IMR-90 (cell line): Measurements from ENCODE around the gene GRM8. TPM values are rescaled to one million over a fixed set of nuclear protein-coding genes. Genes with fewer than 3 reads are reported as not detected.

Source experiments
- ATAC-seq: fragments of 200-7000 bp; cut with Tn5 transposase; 2 replicates; pipeline ENCODE4 v1.9.1; 2020; ENCODE audit warnings: low read depth, mild to moderate bottlenecking, moderate library complexity
- BruUV-seq: library from RNA; stranded (reverse); fragments of 400-500 nt; replicated peaks from 2 replicates; lab custom pipeline; 2021; lab: Mats Ljungman, UMichigan
- CTCF ChIA-PET: fragments of 300-600 bp; formaldehyde crosslinking; extraction: SDS; loops from one replicate; lab custom pipeline; 2021; ENCODE audit warnings: antibody characterized with exemption; lab: Yijun Ruan, JAX
- POLR2A ChIA-PET: fragments of 300-600 bp; sonication (Branson Sonifier 250); formaldehyde crosslinking; loops from one replicate; lab custom pipeline; 2022; ENCODE audit warnings: antibody characterized with exemption; ENCODE audit not compliant: unreplicated experiment; lab: Charles Lee
- DNase-seq: peaks from one replicate; pipeline ENCODE4 v3.0.0; 2013
- H2AFZ ChIP-seq: replicated peaks from 2 replicates; pipeline ENCODE3; 2013; ENCODE audit warnings: low read length, mild to moderate bottlenecking; ENCODE audit not compliant: poor library complexity
- H2AK5ac ChIP-seq: 2 replicates; pipeline ENCODE4 v1.6.1; 2013; ENCODE audit warnings: low read depth, low read length, inconsistent platforms
- H2AK9ac ChIP-seq: replicated peaks from 2 replicates; pipeline ENCODE3; 2013; ENCODE audit warnings: mild to moderate bottlenecking, low read depth, low read length, moderate library complexity; ENCODE audit not compliant: poor library complexity
- H2BK120ac ChIP-seq: 2 replicates; pipeline ENCODE4 v1.6.1; 2013; ENCODE audit warnings: low read depth, low read length, inconsistent platforms
- H2BK15ac ChIP-seq: 3 replicates; pipeline ENCODE4 v1.6.1; 2013; ENCODE audit warnings: low read depth, low read length, inconsistent platforms
- H2BK20ac ChIP-seq: 2 replicates; pipeline ENCODE4 v1.6.1; 2013; ENCODE audit warnings: low read depth, mild to moderate bottlenecking, inconsistent platforms, low read length, moderate library complexity
- H2BK5ac ChIP-seq: 2 replicates; pipeline ENCODE4 v1.6.1; 2013; ENCODE audit warnings: mild to moderate bottlenecking, low read depth, low read length, inconsistent platforms; ENCODE audit not compliant: poor library complexity, severe bottlenecking
- H3K14ac ChIP-seq: replicated peaks from 2 replicates; pipeline ENCODE4 v1.6.1; 2013; ENCODE audit warnings: low read depth, low read length, inconsistent platforms
- H3K18ac ChIP-seq: 2 replicates; pipeline ENCODE4 v1.6.1; 2013; ENCODE audit warnings: low read depth, low read length, control low read depth
- H3K23ac ChIP-seq: 2 replicates; pipeline ENCODE4 v1.6.1; 2013; ENCODE audit warnings: low read depth, low read length, inconsistent platforms
- H3K27ac ChIP-seq: 2 replicates; pipeline ENCODE4 v1.5.1; 2013; ENCODE audit warnings: mild to moderate bottlenecking, control low read depth, low read length; ENCODE audit not compliant: insufficient read depth
- H3K27me3 ChIP-seq: 2 replicates; pipeline ENCODE4 v1.6.1; 2013; ENCODE audit warnings: low read length; ENCODE audit not compliant: control insufficient read depth, insufficient read depth
- H3K36me3 ChIP-seq: 2 replicates; pipeline ENCODE4 v1.6.1; 2013; ENCODE audit warnings: low read length, mixed read lengths; ENCODE audit not compliant: control insufficient read depth, insufficient read depth
- H3K4ac ChIP-seq: 2 replicates; pipeline ENCODE4 v1.6.1; 2013; ENCODE audit warnings: low read depth, low read length, inconsistent platforms
- H3K4me1 ChIP-seq: 2 replicates; pipeline ENCODE4 v1.6.1; 2013; ENCODE audit warnings: low read length, mixed read lengths; ENCODE audit not compliant: control insufficient read depth, insufficient read depth
- H3K4me2 ChIP-seq: 2 replicates; pipeline ENCODE4 v1.6.1; 2013; ENCODE audit warnings: low read depth, mild to moderate bottlenecking, control low read depth, low read length, moderate library complexity
- H3K4me3 ChIP-seq: 2 replicates; pipeline ENCODE4 v1.5.1; 2013; ENCODE audit warnings: low read depth, mild to moderate bottlenecking, control low read depth, low read length, moderate library complexity; ENCODE audit not compliant: insufficient read depth
- H3K56ac ChIP-seq: 2 replicates; pipeline ENCODE4 v1.6.1; 2013; ENCODE audit warnings: low read length, inconsistent platforms; ENCODE audit not compliant: insufficient read depth; ENCODE audit errors: extremely low read depth
- H3K79me1 ChIP-seq, 2 experiments: 2 replicates each; pipeline ENCODE4 v1.6.1; 2013; ENCODE audit warnings: low read length in 2 of 2, inconsistent platforms in 1 of 2, low read depth in 1 of 2
- H3K9ac ChIP-seq: 2 replicates; pipeline ENCODE4 v1.6.1; 2013; ENCODE audit warnings: low read depth, low read length, control low read depth
- H3K9me1 ChIP-seq: 2 replicates; pipeline ENCODE4 v1.6.1; 2013; ENCODE audit warnings: low read length, inconsistent platforms; ENCODE audit not compliant: insufficient read depth
- H3K9me3 ChIP-seq: 2 replicates; pipeline ENCODE4 v1.6.1; 2013; ENCODE audit warnings: low read length; ENCODE audit not compliant: control insufficient read depth, insufficient read depth
- H4K20me1 ChIP-seq: 2 replicates; pipeline ENCODE4 v1.6.1; 2013; ENCODE audit warnings: low read length, inconsistent platforms; ENCODE audit not compliant: insufficient read depth
- H4K5ac ChIP-seq: 2 replicates; pipeline ENCODE4 v1.6.1; 2013; ENCODE audit warnings: mild to moderate bottlenecking, low read depth, low read length, control low read depth
- H4K8ac ChIP-seq, 2 experiments: 2 replicates each; pipeline ENCODE4 v1.6.1; 2013; ENCODE audit warnings: low read depth in 2 of 2, low read length in 2 of 2, control low read depth in 1 of 2, inconsistent platforms in 1 of 2
- H4K91ac ChIP-seq: 2 replicates; pipeline ENCODE4 v1.6.1; 2013; ENCODE audit warnings: low read depth, low read length, inconsistent platforms; ENCODE audit not compliant: insufficient read depth
- BHLHE40 ChIP-seq: fragments of 150-350 bp; IDR thresholded peaks from 2 replicates; pipeline ENCODE4 v1.6.1; 2016; ENCODE audit warnings: mild to moderate bottlenecking, low read depth, low read length
- CEBPB ChIP-seq: IDR thresholded peaks from 2 replicates; pipeline ENCODE4 v1.6.1; 2012; ENCODE audit warnings: low read depth, low read length, improper control_type of control experiment
- CHD1 ChIP-seq: IDR thresholded peaks from 2 replicates; pipeline ENCODE4 v1.6.1; 2012; ENCODE audit warnings: low read depth, low read length, improper control_type of control experiment
- CTCF ChIP-seq: conservative IDR thresholded peaks from 2 replicates; pipeline ENCODE4 v1.5.1; 2012; ENCODE audit warnings: mild to moderate bottlenecking, low read depth, low read length, improper control_type of control experiment
- ELK1 ChIP-seq: fragments of 150-350 bp; IDR thresholded peaks from 2 replicates; pipeline ENCODE4 v1.6.1; 2016; ENCODE audit warnings: low read depth, mild to moderate bottlenecking, low read length, moderate library complexity, borderline replicate concordance
- FOS ChIP-seq: fragments of 150-350 bp; IDR thresholded peaks from 2 replicates; pipeline ENCODE4 v1.6.1; 2016; ENCODE audit warnings: low read depth, low read length
- MAFK ChIP-seq: IDR thresholded peaks from 2 replicates; pipeline ENCODE4 v1.6.1; 2012; ENCODE audit warnings: low read depth, low read length, improper control_type of control experiment
- MAZ ChIP-seq: IDR thresholded peaks from 2 replicates; pipeline ENCODE4 v1.6.1; 2012; ENCODE audit warnings: low read depth, mild to moderate bottlenecking, low read length, improper control_type of control experiment, moderate library complexity, borderline replicate concordance
- MXI1 ChIP-seq: IDR thresholded peaks from 2 replicates; pipeline ENCODE4 v1.6.1; 2012; ENCODE audit warnings: low read depth, mild to moderate bottlenecking, low read length, moderate library complexity, borderline replicate concordance
- NFE2L2 ChIP-seq: fragments of 150-350 bp; IDR thresholded peaks from 2 replicates; pipeline ENCODE4 v1.6.1; 2016; ENCODE audit warnings: low read depth, mild to moderate bottlenecking, low read length
- POLR2A ChIP-seq: IDR thresholded peaks from 2 replicates; pipeline ENCODE4 v1.6.1; 2012; ENCODE audit warnings: mild to moderate bottlenecking, low read depth, low read length
- RAD21 ChIP-seq: IDR thresholded peaks from 2 replicates; pipeline ENCODE4 v1.6.1; 2012; ENCODE audit warnings: low read length, improper control_type of control experiment
- RCOR1 ChIP-seq: IDR thresholded peaks from 2 replicates; pipeline ENCODE4 v1.6.1; 2012; ENCODE audit warnings: mild to moderate bottlenecking, low read length, improper control_type of control experiment; ENCODE audit not compliant: insufficient replicate concordance
- RFX5 ChIP-seq: IDR thresholded peaks from 2 replicates; pipeline ENCODE4 v1.8.0; 2012; ENCODE audit warnings: low read depth, mild to moderate bottlenecking, low read length, moderate library complexity
- SMC3 ChIP-seq: fragments of 150-350 bp; IDR thresholded peaks from 2 replicates; pipeline ENCODE4 v1.6.1; 2016; ENCODE audit warnings: low read depth, mild to moderate bottlenecking, antibody characterized with exemption, low read length, moderate library complexity
- WGBS, 2 experiments: methylation state at CpG; one replicate each; pipeline versions ENCODE4 v1.1.5 to v1.1.7; 2013; ENCODE audit warnings: missing lambda C conversion rate in 2 of 2; ENCODE audit not compliant: insufficient read length in 1 of 2; ENCODE audit errors: extremely low coverage in 2 of 2; 5-methylcytosine and 5-hydroxymethylcytosine counted together
- dilution Hi-C: fragments of 300-500 bp; cut with HindIII; formaldehyde crosslinking; loops from one replicate; pipeline ENCODE4 v1.14.3; 2018; ENCODE audit warnings: low sequenced_read_pairs; ENCODE audit not compliant: unreplicated experiment
- in situ Hi-C: fragments of 300-500 bp; cut with MboI; formaldehyde crosslinking; loops from 3 replicates; pipeline ENCODE4 v1.14.3; 2019; ENCODE audit warnings: low sequenced_read_pairs, inconsistent platforms, mixed read lengths
- intact Hi-C: fragments of 100-400 bp; cut with micrococcal nuclease; formaldehyde crosslinking; loops from 2 replicates; pipeline ENCODE4 v1.10.0; 2022
- polyA plus RNA-seq, 3 experiments: library from polyadenylated mRNA; depleted of rRNA; stranded (reverse); fragments of >200 nt; gene quantifications; 2 replicates each; pipeline ENCODE4 v1.2.3, GENCODE V29; 2012; ENCODE audit warnings: low replicate concordance in 1 of 3
- total RNA-seq: library from RNA; depleted of rRNA; stranded (reverse); fragments of >200 nt; gene quantifications from 2 replicates; pipeline ENCODE4 v1.2.3, GENCODE V29; 2012
- TF ChIP-seq, protein P1 (sequence below): fragments of 150-350 bp; IDR thresholded peaks from 2 replicates; pipeline ENCODE4 v1.6.1; 2017; ENCODE audit warnings: mild to moderate bottlenecking, antibody characterized with exemption, low read length, low read depth

Gene GRM8
- total and polyA plus RNA-seq, 2 of the 4 experiments (the other 2 are of a cell fraction), result not detected

DNA sequence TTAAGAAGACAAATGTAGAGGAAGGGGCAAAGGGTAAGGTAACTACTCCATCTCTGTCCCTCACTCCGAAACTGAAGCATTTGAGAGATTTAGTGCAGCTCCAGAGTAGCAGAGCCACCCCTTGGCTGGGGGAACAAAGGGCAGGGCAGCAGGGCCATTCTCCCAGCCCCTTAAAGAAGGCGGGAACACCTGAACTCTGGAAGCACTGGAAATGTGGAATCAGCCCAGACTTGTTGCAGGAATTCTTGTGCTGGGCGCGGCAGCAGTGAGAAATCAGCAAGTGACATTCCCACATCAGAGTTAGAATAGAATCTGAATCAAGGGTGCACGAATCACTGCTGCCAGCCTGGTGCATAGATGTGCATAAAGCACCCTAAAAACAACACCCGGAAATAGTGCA, 34.4 kb upstream of the GRM8 start:
- ChIA-PET POLR2A (no interaction called here), CTCF (no interaction called here)
- Histone ChIP-seq H3K4me1 (no peaks in the 10 kb centered on the region), H4K5ac (no peak overlapping the region), H4K8ac (no peak overlapping the region), H3K4ac (no peak overlapping the region), H2BK20ac (no peak overlapping the region), H2AK9ac (no peak overlapping the region), H3K27ac (no peak overlapping the region), H2BK120ac (no peak overlapping the region), H3K79me1 (no peaks in the 10 kb centered on the region), H3K14ac (no peak overlapping the region), H3K18ac (no peak overlapping the region), H3K9me3 (no peaks in the 10 kb centered on the region), H2BK15ac (no peak overlapping the region), H4K91ac (no peak overlapping the region), H3K27me3 (no peaks in the 10 kb centered on the region), H3K9ac (no peak overlapping the region), H3K23ac (no peak overlapping the region), H2AK5ac (no peak overlapping the region), H3K9me1 (no peaks in the 10 kb centered on the region), H3K4me2 (no peak overlapping the region), H4K20me1 (no peaks in the 10 kb centered on the region), H3K4me3 (no peak overlapping the region), H2BK5ac (no peak overlapping the region), H2AFZ (no peak overlapping the region), H3K56ac (no peak overlapping the region), H3K36me3 (no peaks in the 10 kb centered on the region)
- dilution Hi-C loops (no loop called here), intact Hi-C loops (no loop called here), in situ Hi-C loops (no loop called here)
- no TSS peak for BruUV-seq
- TF ChIP-seq CTCF, result no peak
- no peak for TF ChIP-seq BHLHE40
- no peak for TF ChIP-seq RFX5
- no peak for TF ChIP-seq POLR2A
- no peak for TF ChIP-seq CHD1
- no peak for TF ChIP-seq FOS
- TF ChIP-seq CEBPB, result no peak
- TF ChIP-seq MAFK, result no peak
- no peak for TF ChIP-seq RAD21
- TF ChIP-seq SMC3, result no peak
- TF ChIP-seq ELK1, result no peak
- no peak for TF ChIP-seq MXI1
- TF ChIP-seq RCOR1, result no peak
- TF ChIP-seq NFE2L2, result no peak
- TF ChIP-seq, protein P1, sequence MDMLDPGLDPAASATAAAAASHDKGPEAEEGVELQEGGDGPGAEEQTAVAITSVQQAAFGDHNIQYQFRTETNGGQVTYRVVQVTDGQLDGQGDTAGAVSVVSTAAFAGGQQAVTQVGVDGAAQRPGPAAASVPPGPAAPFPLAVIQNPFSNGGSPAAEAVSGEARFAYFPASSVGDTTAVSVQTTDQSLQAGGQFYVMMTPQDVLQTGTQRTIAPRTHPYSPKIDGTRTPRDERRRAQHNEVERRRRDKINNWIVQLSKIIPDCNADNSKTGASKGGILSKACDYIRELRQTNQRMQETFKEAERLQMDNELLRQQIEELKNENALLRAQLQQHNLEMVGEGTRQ, result no peak
- no peak for TF ChIP-seq MAZ
- ATAC-seq (no peak), DNase-seq (no peak)
- 40% methylated on average over 2 of the region's 6 CpGs; no CpG with 5 or more reads in 1 of the 2 experiments for WGBS, 2 experiments
